GOT3 (cell line): Measurements from ENCODE around the gene HOXB9.

Source experiments
- DNase-seq: peaks from one replicate; lab custom pipeline; 2025; ENCODE audit warnings: mixed read lengths; lab: John Stamatoyannopoulos, UW

HOXB9 gene

DNA sequence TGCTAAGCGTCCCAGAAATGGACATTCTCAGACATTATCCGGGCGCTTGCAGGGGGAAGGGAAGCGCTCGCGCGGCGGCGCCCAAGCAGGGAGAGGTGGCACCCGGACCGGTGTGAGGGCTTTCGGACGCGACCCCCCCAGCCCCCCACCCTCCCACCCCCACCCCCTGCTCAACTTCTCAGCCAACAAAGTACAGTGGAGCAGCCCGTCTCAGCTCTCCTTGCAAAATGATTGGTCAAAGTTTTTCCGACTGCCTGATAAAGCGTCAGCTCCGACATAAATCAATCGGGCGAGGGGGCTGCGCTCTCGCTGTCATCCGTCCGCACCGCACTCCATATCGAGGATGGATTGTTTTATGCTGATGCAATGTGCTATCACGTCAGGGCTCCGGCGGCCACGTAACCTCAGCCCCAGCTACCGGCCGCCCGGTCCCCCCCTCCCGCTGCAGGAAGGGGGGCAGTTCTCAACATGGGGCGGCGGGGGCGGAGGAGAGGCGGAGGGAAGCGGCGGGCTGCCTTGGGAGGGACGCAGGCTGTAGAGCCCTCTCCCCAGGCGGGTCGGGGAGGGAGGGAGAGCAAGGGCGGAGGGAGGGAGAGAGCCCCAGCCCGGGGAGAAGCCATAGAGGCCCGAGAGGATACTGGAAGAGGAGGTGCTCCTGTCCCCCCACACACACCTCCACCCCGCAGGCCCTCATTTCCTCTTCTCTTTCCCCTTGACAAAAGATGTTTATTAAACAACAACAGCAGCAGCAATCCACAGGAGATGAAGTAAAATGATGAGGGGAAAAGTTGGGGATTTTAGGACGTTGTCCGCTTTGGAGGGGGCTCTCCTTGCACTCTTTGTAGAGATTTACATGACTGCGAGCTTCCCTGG lies at the start of gene HOXB9:
TSS of gene HOXB9 (minus strand) at position 114 of the 873 bp plus-strand sequence. CDS start at position 25, 89 bp downstream.
- no peak for DNase-seq

GRCh38 chr17:48672340-48672739 lies 46.2 kb upstream of the HOXB9 start:
- no peak for DNase-seq

DNA sequence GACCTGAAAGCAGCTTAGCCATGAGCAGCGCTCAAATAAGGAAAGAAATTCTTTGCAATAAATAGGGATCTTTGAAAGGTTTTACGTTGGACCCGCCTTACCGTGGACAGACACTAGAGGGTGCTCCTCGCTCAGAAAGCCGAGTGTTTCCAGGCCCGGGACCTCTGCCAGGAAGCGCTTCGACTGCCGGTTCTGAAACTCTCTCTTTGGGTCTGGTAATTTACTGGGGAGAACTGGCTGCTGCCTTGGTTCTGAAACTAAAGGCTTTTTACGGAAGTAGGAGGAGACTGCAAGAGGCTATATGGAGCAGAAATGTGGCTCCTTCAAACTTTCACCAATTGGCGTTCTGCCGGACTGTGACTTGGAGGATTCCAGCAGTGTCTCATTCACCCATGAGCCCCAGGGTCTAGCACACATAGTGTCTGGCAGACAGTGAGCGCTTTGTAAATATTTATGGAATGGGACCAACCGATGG lies 45.6 kb upstream of the HOXB9 start:
- peak; percentile 67 for DNase-seq

DNA sequence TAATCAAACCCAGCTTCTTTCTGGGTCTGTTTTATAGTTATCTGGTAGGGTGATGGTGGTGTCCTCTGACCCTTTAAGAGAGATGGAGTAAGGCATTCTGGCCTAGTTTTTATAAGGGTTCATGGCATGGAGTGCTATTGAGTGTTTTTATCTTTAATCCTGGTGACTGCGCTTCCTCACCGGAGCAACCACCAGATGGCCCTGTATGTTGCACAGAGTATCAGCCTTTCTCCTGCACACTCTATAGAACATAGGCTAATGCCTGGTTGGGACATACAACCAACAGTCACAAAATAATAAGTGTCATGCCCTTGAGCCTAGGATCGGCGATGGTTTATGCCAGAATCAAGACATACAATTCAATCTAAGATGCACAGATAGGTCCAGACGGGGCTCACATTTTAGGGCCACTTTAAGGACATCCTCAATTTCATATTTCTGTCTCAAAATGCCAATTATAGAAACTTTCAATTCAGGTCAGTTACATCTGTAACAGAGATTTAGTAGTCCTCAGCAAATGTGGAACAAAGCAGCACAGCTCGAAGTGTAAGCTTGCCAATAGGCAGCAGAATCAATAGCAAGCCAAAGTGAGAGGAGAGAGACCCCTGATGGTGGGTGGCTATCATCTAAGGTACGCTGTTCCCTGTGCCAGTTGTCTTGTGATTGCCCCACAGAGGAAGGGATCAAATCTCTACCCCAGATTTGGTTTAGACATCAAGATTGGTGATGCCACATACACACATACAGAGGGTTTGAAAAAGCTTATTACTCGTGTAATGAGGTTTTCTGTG lies 37.2 kb upstream of the HOXB9 start:
- DNase-seq, result no peak

GRCh38 chr17:48655913-48656312 lies 29.8 kb upstream of the HOXB9 start:
- no peak for DNase-seq

DNA sequence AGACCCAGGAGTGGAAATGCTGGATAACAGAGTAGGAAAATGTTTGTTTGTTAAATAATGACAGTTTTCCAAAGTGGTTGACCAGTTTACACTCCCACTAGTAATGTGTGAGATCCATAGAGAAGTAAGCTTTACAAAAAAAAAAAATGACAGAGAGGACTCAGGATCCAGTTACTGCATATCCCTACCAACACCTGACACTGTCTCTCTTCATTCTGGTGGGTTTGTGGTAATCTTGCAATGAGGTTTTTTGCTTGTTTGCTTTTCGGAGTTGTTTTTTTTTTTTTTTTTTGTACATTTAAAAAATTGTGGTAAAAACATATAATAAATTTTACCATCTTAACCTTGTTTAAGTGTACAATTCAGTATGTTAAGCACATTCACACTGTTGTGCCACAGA lies 23.6 kb upstream of the HOXB9 start:
- DNase-seq, result no peak

- DNase-seq, result no peak
Measured at GRCh38 chr17:48647963-48648245, 21.7 kb upstream of the HOXB9 start.

DNA sequence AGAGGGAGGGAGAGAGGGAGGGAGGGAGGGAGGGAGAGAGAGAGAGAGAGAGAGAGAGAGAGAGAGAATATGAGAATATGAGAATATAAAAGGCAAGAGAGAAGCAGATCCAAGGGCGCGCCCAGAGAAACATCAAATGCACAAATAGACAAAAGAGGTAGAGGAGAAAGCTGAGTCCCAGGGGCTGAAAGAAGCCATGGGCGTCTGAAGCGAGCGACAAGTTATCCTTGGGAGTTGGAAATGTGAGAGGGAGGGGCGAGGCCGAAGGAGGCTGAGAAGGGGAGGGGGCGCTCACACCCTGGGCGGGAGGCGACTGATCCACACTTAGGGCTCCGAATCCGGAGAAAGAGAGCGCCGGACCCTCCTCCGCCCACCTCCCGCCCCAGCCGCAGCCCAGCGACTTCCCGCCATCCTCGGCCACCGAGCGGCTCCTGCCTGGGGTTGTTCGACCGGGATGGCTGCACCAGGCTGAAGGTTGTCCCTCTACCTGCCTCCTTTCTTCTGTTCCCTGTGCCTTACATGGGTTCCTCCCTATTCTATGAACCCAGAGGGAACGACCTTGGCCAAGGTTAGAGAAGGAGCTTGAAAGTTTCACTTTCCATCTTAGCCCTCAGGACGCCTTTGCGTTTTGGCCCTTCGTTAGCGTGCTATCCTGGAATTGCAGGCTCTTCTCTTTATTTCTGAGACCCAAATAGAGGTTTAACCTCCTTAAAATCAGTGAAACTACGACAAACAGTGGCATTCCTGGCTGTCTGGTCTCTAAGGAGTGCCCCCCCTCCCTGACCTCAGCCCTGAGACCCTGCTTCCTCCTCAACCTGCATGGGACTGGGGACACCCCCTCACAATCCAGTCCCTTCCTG lies 21.2 kb upstream of the HOXB9 start:
- DNase-seq, result no peak

DNA sequence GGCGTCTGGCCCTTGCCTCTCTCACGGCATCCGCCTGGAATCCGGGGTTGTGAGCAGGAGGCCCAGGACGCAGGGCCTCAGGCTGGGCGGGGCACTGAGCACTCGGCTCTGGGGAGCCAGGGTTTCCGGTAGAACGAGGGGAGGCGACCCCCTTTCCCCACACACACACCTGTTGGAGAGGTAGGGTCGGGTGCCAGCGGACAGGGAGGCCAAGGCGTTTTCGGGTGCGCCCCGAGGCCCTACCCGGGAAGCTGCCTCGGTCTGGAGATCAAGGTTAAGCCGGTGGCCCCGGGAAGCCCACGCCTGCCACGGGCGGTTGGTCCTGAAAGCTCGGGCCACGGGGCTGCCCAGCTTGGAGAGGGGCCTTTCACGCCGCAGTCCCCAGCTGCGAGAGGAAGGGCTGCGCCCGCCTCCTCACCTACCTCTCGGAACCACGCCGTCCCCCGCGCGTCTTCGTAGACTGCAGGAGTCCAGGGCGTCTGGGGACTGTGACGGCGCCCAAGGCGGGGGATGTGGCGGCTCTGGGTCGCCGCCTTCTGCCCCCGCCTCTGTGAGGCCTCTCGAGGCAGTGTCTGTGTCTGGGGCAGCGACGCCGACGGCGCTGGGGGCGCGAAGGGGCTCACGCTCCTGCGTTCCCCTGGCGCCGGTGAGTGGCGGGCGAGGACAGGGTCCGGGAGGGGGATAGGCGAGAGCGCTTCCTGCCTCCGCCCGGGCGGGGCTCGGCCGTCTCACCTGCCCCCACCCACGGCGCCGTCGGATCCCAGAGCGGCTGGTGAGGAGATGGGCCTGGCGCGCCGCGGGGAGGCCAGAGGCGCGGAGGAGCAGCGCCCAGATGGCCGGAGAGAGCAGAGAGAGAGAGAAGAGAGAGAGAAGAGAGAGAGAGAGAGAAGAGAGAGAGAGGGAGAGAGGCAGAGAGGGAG lies 20.3 kb upstream of the HOXB9 start:
- no peak for DNase-seq

DNA sequence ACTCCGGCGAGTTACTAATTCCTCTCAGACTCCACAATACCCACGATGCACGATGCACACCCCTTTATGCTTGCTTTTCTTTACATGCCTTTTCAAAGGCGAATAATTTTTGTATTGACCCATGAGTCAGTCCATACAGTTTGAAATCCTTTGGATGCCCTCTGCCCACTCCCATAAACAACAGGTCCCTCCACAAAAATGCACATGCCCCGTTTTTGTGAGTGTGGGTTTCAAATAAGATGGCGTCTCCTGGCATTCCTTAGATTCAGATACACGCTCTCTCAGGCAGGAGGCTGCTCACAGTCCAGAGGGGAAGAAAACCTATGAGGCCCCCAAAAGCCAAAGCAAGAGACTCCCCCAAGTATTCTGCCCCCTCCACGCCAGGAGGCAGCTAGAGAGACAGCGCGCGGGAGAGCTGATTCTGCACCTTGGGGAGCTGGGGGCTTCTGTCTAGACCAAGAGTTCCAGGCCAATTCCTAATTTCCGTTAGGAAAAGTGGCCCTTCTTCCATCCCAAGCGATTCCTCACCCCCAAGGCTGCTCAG lies 19.6 kb upstream of the HOXB9 start:
- no peak for DNase-seq

- DNase-seq, result no peak
Measured at GRCh38 chr17:48644910-48645557, 18.9 kb upstream of the HOXB9 start.

GRCh38 chr17:48644159-48644558 lies 18.0 kb upstream of the HOXB9 start:
- no peak for DNase-seq

GRCh38 chr17:48643697-48644012 lies 17.5 kb upstream of the HOXB9 start:
- DNase-seq, result no peak

- DNase-seq, result no peak
Measured at GRCh38 chr17:48642843-48643696, 16.9 kb upstream of the HOXB9 start.

- no peak for DNase-seq
Measured at GRCh38 chr17:48642059-48642842, 16.1 kb upstream of the HOXB9 start.

DNA sequence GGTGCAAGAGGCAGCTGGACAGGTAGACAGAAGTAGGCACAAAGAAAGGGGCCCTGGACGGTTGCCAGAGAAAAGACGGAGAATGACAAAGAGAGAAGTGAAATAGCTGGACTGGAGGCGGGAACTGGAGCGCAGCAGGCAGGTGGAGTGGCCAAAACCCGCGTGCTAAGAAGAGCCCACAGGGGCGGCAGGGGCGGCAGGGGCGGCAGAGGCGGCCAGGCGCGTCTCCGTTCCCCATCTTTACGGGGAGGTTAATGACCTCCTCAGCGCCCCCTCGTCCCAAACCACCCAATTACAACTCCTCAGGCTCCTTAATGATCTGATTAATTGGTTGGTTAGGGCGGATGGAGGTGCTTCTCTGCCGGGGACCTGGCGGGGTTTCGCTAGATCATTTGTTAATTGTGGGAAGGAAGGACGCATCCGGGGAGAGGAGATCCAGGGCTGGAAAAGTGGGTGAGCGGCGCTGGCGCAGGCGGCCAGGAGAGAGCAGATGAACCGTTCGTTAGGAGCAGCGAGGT lies 15.4 kb upstream of the HOXB9 start:
- no peak for DNase-seq

GRCh38 chr17:48640858-48641180 lies 14.7 kb upstream of the HOXB9 start:
- DNase-seq, result no peak

DNA sequence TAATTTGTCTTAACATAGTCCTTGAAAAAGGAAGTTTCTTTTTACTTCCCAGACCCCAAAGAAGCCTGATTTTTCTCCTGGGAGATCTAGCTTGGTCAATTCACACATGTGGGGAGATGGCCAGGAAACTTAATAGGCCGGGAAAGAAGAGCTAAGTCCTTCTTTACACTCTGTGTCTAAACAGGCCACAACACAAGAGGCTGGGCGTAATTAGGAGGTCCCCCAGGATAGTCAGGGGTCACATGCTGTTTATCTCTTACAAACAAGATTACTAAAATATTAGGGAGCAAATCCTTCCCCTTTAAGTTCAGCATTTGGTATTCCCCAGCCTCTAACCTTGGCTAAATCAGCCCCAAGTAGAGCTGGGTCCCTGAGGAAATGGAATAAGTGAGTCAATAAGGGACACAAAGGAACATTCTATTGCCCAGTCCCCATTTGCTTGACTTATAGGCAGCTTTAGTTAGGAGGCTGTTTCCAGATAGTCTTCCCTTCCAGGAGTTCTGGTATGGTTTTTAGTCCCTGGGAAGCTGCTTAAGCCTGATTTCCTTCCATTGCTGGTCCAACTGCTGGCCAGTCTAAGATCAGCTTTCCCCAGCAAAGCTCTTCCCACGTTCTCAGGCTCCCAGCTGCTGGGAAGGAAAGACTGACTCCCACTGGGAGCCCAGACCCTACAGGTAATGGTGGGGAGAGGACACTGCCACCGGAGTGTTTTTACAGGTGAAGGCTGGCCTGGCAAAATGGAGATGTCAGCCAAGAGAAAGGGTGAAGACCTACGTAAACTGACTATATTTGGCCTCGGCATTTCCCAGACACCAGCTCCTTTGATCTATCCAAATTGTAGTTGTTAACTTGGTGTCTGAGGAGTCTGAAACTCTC lies 14.1 kb upstream of the HOXB9 start:
- DNase-seq, result no peak
